ENCODE results near the gene TP63. TPM values are rescaled to one million over a fixed set of nuclear protein-coding genes. Genes with fewer than 3 reads are reported as not detected.

Gene TP63
- total RNA-seq, 1 donor from 2014 or later, result 0.06 TPM

GRCh38 chr3:189911001-189911400 lies 279.8 kb downstream of the TP63 start:
- DNase-seq (ENCODE audit: low spot score), result no peak

- no peak for DNase-seq (ENCODE audit: low spot score)
These were observed 283.6 kb downstream of the TP63 start for GRCh38 chr3:189914799-189915198.

- no peak for DNase-seq (ENCODE audit: low spot score)
These were observed 290.6 kb downstream of the TP63 start for GRCh38 chr3:189921770-189922169.

DNA sequence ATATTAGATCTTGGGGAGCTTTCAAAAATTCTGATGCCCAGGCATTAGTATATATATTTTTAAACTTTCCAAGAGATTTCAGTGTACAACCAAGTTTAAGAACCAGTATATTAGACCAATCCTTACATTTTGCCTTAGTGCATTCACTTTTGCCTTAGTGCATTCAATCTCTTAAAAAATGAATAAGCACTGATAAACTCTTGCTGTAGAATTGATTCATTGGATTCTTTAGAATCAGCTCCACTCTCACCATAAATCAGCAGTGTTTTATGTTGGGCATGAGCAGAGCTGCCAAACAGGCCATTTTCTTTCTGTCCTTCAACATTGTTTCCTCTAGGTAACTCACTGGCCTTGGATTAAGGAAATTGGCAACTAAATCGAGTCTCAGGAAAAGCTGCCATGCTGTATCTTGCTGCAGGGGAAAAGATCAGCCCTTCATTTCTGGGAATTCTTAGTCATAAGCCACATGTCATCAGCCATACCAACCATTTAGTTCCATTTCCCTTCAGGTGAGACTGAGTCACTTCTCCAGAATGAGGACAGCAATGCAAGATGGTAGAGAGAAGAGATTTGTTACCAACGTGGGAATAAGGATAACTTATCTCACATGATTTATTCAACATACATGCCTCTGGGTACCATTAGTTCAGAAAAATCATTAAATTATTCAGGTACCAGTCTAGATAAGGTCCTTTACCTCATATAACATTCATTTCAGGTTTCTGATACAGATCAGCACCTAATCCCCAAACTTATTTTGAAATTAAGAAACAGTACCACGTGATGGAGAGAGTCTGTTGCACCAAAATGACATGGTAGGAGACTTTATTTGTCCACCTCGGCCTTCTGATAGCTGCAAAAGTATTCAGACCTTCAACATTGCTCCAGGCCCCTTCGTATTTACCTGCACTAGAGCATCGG lies 297.0 kb downstream of the TP63 start:
- no peak for DNase-seq (ENCODE audit: low spot score)

- DNase-seq (ENCODE audit: low spot score), result no peak
These were observed 305.2 kb downstream of the TP63 start for GRCh38 chr3:189936201-189936945.

DNA sequence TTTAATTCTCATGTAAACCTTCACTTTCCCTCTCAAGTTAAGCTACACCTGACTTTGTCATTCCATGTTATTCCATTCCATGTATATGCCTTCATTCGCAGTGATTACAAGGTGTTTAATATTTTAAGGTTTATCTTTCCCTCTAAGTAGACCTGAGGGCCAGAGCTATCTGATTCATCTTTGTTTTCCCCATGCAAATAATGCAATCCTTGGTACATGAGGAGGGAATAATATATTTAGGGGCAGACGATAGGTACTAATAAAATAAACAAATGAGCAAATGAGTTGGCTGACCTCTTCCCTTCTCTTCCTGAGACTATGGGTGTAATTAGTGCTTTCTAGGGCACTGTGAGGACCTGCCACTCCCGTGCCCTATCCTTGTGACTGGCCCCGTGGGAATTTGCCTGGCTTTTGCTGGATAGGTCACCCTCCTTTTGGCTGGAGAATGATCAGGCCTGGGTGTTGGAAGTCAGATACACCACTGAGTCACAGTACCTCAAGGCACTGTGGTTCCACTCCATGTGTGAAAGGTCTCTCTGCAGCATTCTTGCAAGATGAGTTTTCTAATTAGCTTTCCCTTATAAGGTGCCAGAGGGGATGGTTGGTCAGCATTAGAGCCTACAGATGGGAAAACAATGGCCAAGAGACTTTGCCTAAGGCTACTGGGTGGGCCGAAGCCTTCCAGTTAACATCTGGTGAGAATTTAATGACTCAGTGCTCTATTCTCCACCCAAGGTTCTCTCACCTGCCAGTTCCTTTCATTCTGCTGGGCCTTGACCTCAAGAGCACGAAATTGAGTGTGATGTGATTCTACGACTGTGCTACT lies 306.3 kb downstream of the TP63 start:
- DNase-seq (ENCODE audit: low spot score), result no peak

GRCh38 chr3:189941125-189941524 lies 309.9 kb downstream of the TP63 start:
- no peak for DNase-seq (ENCODE audit: low spot score)

DNA sequence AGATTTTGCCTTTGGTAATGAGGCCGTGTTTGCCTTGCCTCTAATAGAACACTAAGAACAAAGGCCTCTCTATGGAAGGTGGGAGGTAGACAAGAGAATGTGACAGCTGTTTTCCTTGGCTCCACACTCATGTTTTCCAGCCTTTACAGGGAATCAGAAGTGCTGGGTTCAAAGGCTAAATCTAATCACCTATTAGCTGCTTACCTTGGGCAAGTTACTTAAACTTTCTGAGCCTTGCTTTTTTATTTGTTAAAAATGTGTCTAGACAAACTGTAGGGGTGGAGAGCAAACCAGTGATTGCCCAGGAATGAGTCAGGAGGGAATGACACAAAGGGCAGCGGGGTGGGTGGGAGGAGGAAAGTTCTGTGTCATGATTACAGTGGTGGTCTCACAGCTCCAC lies 310.5 kb downstream of the TP63 start:
- no peak for DNase-seq (ENCODE audit: low spot score)

- DNase-seq (ENCODE audit: low spot score), result no peak
These were observed 311.8 kb downstream of the TP63 start for GRCh38 chr3:189942948-189943347.

DNA sequence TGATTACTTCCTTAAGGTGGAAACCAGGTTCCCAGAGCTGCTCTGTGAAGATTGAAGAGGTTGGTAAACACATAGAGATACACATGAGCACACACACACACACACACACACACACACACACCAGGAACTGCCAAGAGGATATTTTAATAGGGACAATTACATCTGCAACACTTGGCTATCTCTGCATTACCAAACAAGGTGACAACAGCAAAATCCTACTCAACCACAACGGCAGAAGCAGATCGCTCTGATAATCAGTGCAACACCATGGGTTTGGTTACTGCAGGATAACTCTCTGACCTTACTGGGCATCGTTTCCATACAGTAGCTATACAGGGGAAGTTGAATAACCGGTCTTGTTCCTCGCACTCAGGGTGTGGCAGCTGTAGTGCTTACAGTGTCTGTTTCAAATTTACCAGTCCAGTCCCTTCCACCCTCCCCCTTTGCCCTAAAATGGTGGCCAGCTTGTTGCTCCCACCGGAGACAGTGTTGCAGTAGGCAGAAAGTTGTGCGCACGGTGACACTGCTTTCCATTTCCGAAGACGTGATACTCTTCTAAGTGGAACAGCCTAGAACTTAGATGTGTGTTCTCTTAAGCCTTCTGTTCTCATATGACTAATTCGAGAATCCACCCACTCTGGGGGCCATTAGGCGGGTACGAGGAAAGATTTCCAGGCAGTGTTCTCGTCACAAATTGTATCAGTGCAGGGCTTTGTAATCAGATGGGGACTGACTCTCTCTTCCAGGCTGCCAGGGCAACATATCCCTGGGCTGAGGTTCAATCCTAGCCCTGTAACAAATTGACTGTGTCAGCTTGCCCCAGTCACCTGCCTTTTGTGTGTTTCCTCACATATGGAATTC lies 313.3 kb downstream of the TP63 start:
- peak; percentile 53 for DNase-seq (ENCODE audit: low spot score)

DNA sequence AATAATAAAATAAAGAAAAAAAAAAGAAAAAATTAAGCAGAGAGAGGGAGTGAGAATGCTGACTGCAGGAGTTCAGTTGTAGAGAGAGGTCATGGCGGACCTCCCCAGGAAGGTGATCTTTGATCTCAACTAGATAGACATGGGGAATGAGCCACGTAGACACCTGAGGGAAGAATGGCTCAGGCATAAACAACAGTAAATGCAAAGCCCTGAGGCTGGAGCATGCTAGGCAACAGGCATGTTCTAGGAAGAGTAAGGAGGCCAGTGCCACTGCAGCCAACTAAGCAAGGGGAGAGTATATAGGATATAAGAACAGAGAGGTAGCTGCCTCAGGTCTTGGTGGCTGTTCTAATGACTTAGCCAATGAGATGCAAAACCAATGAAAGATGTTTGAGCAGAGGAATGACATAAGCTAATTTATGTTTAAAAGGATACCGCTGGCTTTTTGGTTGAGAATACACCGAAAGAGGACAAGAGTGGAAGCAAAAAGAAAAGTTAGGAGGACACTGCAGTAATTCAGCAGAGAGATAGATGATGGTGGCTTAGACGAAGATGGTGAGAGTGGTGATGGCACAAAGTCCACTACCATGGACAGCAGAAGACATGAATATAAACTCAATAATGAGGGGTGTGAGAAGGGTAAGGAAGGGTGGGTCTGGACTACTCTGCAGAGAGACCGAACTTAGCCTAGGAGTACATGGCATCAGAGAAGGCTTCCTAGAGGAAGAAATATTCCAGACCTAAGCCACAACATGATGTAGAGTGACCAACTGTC lies 314.9 kb downstream of the TP63 start:
- DNase-seq (ENCODE audit: low spot score), result no peak
